Neural progenitor cell (in vitro differentiated cells): ENCODE data around the gene MTNR1B.

Experiments
- CTCF ChIP-seq: fragments of 200-600 bp; sonication (generic); IDR thresholded peaks from 2 replicates; pipeline ENCODE4 v1.5.1; 2017; ENCODE audit warnings: antibody characterized with exemption, mild to moderate bottlenecking
- EZH2 ChIP-seq: fragments of 200-600 bp; sonication (generic); IDR thresholded peaks from 2 replicates; pipeline ENCODE4 v1.6.1; 2017; ENCODE audit warnings: antibody characterized with exemption, mild to moderate bottlenecking, moderate library complexity

GRCh38 chr11:92979176-92979575 lies 9.7 kb downstream of the MTNR1B start:
- TF ChIP-seq CTCF (no peak), EZH2 (no peak)
